Forelimb muscle (tissue), 1 donor: Measurements from ENCODE around the gene C6orf47. TPM values are rescaled to one million over a fixed set of nuclear protein-coding genes. Genes with fewer than 3 reads are reported as not detected.
A peak's percentile ranks its signal among the peaks of the same experiment; 100 is the strongest.

Source experiments
- DNase-seq: peaks from one replicate; pipeline ENCODE4 v3.0.0-alpha.2; 2013; ENCODE audit warnings: low read depth
- polyA plus RNA-seq: library from polyadenylated mRNA; unstranded; fragments of 120-200 nt; gene quantifications from one replicate; pipeline ENCODE4 v1.2.1, GENCODE V29; 2013; ENCODE audit not compliant: insufficient read length

Gene C6orf47
- polyA plus RNA-seq, 1 donor: 12.1 TPM

- no peak for DNase-seq
Observed at GRCh38 chr6:31661262-31662123, 915 bp upstream of the C6orf47 start.

- no peak for DNase-seq
Observed at GRCh38 chr6:31659649-31660380, 763 bp downstream of the C6orf47 start.

- DNase-seq: no peak
Observed at GRCh38 chr6:31658983-31659648, 1.5 kb downstream of the C6orf47 start.

GRCh38 chr6:31658158-31658688 is 2.4 kb downstream of the C6orf47 start:
- DNase-seq: no peak

GRCh38 chr6:31657406-31658157 is 3.0 kb downstream of the C6orf47 start:
- DNase-seq: no peak

GRCh38 chr6:31655349-31656237 is 5.0 kb downstream of the C6orf47 start, which contains the start of gene APOM:
APOM (plus strand) TSS chr6:31655894; CDS start chr6:31655967, 73 bp downstream.
- DNase-seq: no peak

- DNase-seq: no peak
Observed at GRCh38 chr6:31654574-31655348, 5.8 kb downstream of the C6orf47 start.

- no peak for DNase-seq
Observed at GRCh38 chr6:31652925-31653724, 7.5 kb downstream of the C6orf47 start.

- DNase-seq: peak; percentile 66
Observed at GRCh38 chr6:31651602-31652191, 8.9 kb downstream of the C6orf47 start.

- DNase-seq: no peak
Observed at GRCh38 chr6:31645325-31645724, 15.3 kb downstream of the C6orf47 start.

- no peak for DNase-seq
Observed at GRCh38 chr6:31643818-31644454, 16.6 kb downstream of the C6orf47 start.

- no peak for DNase-seq
Observed at GRCh38 chr6:31642798-31643570, 17.6 kb downstream of the C6orf47 start.

- DNase-seq: no peak
Observed at GRCh38 chr6:31641370-31641769, 19.2 kb downstream of the C6orf47 start.

- no peak for DNase-seq
Observed at GRCh38 chr6:31640612-31641011, 20.0 kb downstream of the C6orf47 start.

- no peak for DNase-seq
Observed at GRCh38 chr6:31639449-31639861, 21.1 kb downstream of the C6orf47 start.

- no peak for DNase-seq
Observed at GRCh38 chr6:31639043-31639442, 21.5 kb downstream of the C6orf47 start.
